GM18951 (cell line): ENCODE measurements around the gene VPS11.

Source experiments
- POLR2A ChIP-seq: IDR thresholded peaks from 4 replicates; pipeline ENCODE4 v1.6.1; 2011; ENCODE audit warnings: mild to moderate bottlenecking; ENCODE audit not compliant: insufficient read length, insufficient read depth; ENCODE audit errors: extremely low read depth
- in situ Hi-C: fragments of 300-500 bp; cut with MboI; formaldehyde crosslinking; loops from one replicate; pipeline ENCODE4 v1.12.0; 2022; ENCODE audit warnings: low sequenced_read_pairs, mixed read lengths, inconsistent platforms; ENCODE audit not compliant: unreplicated experiment

The VPS11 gene

DNA sequence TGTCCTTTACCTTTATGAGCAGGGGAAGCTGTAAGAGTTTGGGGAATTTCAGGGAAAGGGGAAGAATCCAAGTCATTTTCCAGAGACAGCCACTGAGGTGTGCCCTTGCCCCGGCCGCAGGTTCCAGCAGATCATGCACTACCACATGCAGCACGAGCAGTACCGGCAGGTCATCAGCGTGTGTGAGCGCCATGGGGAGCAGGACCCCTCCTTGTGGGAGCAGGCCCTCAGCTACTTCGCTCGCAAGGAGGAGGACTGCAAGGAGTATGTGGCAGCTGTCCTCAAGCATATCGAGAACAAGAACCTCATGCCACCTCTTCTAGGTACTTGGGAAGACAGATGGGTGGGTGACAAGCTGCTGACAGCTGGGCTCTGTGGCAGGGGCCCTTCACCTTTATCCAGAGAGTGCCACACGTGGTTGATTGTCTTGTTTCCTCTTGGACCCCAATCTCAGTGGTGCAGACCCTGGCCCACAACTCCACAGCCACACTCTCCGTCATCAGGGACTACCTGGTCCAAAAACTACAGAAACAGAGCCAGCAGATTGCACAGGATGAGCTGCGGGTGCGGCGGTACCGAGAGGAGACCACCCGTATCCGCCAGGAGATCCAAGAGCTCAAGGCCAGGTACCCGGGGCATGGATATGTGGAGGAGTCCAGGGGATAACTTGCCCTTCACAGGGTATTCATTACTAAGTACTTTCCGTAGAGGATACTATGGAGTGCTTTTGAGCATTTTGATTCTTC, 11.2 kb downstream of the VPS11 start:
- TF ChIP-seq POLR2A, result no peak
- in situ Hi-C loops, result no loop called here

DNA sequence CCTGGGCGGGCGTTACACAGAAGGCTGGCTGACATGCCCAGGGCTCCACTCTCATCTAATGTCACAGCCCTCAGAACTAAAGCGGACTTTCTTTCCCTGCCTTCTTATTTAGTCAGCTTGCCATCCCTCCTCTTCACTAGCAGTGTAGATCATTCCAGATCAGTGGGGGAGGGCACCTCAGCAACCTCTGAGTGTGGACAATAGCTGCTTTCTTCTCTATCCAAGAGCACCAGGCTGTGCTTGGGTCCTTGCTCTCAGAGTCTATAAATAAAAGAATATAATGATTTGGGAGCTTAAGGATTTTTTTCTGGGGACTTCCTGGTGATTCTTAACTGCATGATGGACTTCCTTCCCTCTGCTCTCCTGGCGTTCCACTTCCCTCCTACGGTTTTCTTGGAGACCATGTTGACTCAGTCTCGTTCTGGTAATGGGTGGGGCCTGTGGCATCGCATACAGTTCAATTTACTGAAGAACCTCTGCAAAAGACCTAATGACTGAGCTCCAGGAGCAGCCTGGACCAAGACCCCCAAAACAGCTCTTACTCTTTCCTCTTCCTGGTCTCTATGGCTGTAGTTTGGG, 14.2 kb downstream of the VPS11 start:
- TF ChIP-seq POLR2A, result no peak
- in situ Hi-C loops, result no loop called here

DNA sequence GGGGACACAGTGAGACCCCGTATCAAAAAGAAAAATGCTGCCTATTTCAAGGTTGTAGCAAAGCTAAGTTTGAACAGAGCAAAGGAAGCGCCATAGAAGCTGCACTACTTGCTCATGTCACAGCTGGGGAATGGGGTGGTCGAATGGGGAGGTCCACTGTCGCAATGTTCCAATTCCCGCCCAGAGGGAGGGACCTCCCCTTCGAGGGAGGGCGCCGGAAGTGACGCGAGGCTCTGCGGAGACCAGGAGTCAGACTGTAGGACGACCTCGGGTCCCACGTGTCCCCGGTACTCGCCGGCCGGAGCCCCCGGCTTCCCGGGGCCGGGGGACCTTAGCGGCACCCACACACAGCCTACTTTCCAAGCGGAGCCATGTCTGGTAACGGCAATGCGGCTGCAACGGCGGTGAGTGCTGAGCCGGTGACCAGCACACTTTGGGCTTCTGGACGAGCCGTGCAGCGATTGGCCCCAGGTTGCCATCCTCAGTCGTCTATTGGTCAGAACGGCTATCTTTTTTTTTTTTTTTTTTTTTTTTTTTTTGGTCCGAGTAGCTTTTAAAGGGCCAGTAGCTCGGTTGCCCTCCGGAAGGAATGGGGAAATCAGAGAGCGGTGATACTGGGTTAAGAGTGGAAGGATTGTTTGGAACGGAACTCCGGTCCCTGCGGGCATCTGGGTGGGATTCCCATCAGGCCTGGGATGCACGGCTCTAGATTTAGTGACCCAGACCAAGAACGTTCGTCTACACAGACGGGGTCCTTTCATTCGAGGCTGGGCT, 17.2 kb downstream of the VPS11 start, which contains the start of gene HMBS:
HMBS (plus strand) TSS at position 219 of the 774 bp plus-strand sequence; CDS start at position 372, 153 bp downstream.
- TF ChIP-seq POLR2A, result peak; percentile 94
- in situ Hi-C loops, result no loop called here

DNA sequence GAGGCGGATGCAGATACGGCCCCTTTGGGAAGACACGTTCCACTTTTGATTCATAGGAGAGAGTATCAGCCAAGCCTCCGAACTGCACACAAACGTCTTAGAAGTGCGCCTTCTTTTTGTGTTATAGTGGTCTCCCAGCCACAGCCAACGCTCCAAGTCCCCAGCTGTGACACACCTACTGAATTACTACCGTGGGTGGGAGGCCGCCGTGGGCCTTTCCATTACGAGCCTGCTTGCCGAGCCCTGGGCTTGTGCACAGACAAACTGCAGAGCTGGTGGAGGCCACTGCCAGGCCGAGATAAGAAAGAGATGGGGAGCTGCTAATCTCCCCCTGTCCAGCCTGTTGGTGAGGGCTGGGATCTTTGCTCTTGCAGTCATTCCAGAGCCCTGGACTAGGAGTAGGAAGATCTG, 17.8 kb downstream of the VPS11 start:
- no peak for TF ChIP-seq POLR2A
- in situ Hi-C loops, result no loop called here

DNA sequence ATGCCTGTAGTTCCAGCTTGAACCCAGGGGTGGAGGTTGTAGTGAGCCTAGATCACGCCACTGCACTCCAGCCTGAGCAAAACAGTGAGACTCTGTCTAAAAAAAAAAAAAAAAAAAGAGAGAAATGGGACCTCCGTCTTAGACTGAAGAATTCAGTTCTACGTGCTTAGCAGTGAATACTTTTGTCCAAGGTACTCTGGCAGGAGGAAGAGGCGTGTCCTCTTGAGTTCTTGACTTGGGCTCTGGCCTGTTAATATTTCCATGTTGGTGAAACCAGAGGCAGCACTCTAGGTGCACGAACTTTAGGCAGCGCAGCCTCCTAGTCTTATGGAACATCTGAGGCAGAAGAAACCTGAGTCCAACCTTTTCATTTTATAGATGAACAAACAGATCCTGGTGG, 19.5 kb downstream of the VPS11 start:
- TF ChIP-seq POLR2A, result no peak

DNA sequence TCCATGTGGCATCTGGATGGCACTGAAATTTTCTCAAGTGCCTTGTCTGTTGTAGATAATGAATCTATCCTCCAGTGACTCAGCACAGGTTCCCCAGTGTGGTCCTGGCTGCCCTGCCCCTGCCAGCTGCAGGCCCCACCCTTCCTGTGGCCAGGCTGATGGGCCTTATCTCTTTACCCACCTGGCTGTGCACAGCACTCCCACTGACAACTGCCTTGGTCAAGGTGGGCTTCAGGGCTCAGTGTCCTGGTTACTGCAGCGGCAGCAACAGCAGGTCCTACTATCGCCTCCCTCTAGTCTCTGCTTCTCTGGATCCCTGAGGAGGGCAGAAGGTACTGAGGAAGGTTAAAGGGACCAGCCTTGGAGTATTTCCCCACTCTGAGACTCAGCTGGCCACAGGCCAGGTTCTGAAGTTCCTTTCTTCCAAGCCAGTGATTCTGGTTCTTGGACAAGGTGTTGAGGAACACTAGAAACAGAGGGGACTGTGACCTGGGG, 20.2 kb downstream of the VPS11 start:
- no peak for TF ChIP-seq POLR2A
- in situ Hi-C loops, result no loop called here

More for the DNA sequence above, 19.5 kb downstream of the VPS11 start:
- in situ Hi-C loops, result no loop called here

DNA sequence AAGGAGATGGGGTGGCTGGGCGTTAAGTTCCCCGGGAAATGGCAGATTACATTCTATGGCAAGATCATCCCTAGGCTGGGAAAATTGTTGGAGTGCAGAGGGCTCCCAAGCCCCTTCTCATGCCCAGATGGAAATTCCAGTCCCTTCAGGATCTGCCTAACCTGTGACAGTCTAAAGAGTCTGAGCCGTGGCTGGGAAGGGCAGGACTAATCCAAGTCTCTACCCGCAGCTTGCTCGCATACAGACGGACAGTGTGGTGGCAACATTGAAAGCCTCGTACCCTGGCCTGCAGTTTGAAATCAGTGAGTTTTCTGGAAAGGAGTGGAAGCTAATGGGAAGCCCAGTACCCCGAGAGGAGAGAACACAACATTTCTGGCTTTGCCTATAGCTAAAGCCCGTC, 20.8 kb downstream of the VPS11 start:
- in situ Hi-C loops, result no loop called here
- no peak for TF ChIP-seq POLR2A

DNA sequence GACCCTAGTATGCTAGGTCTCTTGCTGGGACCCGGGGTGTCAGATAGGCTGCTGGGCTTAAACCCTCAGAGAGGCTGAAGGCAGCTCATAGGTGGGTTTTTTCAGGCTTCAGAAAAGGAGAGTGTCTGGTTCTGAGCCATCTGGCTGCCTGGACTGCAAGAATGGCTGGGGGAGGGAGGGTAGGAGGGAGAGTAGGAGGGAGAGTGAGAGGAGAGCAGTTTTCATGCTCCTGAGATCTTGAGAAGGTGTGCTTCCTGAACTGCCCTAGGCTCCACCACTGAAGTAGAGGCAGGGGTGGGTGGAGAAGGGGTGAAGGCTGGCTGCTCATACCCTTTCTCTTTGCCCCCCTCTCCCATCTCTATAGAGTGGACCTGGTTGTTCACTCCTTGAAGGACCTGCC, 21.7 kb downstream of the VPS11 start:
- TF ChIP-seq POLR2A, result no peak
- in situ Hi-C loops, result no loop called here

DNA sequence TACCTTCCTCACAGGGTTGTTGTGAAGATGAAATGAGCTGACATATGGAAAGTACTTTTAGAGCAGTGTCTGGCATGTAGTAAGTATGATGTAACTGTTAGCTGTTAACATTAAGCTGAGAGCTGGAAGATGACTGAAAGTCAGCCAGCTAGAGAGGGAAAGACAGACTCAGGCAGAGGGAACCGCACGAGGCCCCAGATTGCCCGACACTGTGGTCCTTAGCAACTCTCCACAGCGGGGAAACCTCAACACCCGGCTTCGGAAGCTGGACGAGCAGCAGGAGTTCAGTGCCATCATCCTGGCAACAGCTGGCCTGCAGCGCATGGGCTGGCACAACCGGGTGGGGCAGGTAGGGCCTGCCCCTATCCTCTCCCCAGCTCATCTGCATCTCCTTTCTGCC, 23.6 kb downstream of the VPS11 start:
- no peak for TF ChIP-seq POLR2A
- in situ Hi-C loops, result no loop called here

DNA sequence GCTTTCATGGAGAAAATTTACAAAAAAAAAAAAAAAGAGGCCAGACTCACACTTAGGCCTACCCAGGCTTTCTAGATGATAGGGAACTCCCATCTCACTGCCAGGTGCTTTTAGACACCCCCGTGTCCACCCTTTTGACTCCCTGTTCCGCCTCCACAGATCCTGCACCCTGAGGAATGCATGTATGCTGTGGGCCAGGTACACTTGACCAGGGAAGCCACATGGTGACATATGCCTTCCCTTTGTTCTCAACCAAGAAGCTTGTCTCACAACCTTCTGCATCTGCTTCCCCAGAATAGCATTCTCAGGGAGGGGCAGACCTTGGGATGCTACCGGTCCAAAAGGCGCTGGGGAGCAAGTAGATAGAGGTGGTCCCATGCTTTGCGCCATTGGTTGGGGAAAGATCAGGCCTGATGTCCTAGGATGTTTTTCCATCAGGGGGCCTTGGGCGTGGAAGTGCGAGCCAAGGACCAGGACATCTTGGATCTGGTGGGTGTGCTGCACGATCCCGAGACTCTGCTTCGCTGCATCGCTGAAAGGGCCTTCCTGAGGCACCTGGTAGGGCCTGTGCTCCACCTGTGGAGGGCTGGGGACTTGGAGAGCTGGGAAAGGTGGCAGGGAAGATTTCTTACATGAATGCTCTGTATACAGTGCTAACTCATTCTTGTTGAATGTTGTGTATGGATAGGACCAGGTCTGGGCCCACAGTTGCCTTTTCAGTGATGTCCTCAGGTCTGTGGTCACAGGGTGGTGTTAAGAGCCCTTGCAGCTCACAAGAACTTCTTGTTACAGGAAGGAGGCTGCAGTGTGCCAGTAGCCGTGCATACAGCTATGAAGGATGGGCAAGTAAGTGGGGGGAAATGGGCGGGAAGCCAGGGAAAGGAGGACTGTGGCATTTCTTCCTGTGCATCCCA, 24.6 kb downstream of the VPS11 start:
- in situ Hi-C loops, result no loop called here
- no peak for TF ChIP-seq POLR2A

DNA sequence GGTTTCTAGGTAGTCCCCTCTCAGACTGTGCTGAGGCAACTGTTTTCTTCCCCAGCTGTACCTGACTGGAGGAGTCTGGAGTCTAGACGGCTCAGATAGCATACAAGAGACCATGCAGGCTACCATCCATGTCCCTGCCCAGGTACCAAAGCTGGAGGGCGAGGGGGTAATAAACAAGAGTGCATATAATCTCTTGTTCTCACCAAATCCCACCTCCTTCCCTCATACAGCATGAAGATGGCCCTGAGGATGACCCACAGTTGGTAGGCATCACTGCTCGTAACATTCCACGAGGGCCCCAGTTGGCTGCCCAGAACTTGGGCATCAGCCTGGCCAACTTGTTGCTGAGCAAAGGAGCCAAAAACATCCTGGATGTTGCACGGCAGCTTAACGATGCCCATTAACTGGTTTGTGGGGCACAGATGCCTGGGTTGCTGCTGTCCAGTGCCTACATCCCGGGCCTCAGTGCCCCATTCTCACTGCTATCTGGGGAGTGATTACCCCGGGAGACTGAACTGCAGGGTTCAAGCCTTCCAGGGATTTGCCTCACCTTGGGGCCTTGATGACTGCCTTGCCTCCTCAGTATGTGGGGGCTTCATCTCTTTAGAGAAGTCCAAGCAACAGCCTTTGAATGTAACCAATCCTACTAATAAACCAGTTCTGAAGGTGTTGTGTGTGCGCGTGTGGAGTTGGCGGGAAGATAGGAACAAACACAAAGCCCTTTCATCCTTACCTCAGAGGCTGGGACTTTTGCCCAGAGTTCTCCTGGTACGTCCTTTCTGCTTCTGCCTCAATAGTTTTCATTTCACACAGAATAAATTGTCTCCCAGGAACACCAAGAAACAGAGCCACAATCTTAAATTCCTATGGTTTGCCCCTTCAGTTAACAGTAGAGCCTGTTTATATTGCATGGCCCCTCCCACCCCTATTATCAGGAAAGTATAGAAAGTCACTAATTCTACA, 25.5 kb downstream of the VPS11 start:
- in situ Hi-C loops, result no loop called here
- peak; percentile 40 for TF ChIP-seq POLR2A
